HS-27A (cell line): ENCODE data around the gene BLTP3B.
A peak's percentile ranks its signal among the peaks of the same experiment; 100 is the strongest.
"Not testable (repeated sequence)": the region's sequence is repeated elsewhere in the genome, so short reads cannot be mapped to it uniquely, and the experiment has no call there.

Experiments
- DNase-seq: peaks from one replicate; pipeline ENCODE4 v3.0.0-alpha.2; 2012; ENCODE audit warnings: low read depth, missing footprints

BLTP3B gene, protein sequence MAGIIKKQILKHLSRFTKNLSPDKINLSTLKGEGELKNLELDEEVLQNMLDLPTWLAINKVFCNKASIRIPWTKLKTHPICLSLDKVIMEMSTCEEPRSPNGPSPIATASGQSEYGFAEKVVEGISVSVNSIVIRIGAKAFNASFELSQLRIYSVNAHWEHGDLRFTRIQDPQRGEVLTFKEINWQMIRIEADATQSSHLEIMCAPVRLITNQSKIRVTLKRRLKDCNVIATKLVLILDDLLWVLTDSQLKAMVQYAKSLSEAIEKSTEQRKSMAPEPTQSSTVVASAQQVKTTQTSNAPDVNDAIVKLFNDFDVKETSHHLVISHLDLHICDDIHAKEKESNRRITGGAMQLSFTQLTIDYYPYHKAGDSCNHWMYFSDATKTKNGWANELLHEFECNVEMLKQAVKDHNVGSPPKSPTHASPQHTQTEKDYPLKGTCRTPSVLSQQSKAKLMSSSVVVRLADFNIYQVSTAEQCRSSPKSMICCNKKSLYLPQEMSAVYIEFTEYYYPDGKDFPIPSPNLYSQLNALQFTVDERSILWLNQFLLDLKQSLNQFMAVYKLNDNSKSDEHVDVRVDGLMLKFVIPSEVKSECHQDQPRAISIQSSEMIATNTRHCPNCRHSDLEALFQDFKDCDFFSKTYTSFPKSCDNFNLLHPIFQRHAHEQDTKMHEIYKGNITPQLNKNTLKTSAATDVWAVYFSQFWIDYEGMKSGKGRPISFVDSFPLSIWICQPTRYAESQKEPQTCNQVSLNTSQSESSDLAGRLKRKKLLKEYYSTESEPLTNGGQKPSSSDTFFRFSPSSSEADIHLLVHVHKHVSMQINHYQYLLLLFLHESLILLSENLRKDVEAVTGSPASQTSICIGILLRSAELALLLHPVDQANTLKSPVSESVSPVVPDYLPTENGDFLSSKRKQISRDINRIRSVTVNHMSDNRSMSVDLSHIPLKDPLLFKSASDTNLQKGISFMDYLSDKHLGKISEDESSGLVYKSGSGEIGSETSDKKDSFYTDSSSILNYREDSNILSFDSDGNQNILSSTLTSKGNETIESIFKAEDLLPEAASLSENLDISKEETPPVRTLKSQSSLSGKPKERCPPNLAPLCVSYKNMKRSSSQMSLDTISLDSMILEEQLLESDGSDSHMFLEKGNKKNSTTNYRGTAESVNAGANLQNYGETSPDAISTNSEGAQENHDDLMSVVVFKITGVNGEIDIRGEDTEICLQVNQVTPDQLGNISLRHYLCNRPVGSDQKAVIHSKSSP (N-terminal part only)

DNA sequence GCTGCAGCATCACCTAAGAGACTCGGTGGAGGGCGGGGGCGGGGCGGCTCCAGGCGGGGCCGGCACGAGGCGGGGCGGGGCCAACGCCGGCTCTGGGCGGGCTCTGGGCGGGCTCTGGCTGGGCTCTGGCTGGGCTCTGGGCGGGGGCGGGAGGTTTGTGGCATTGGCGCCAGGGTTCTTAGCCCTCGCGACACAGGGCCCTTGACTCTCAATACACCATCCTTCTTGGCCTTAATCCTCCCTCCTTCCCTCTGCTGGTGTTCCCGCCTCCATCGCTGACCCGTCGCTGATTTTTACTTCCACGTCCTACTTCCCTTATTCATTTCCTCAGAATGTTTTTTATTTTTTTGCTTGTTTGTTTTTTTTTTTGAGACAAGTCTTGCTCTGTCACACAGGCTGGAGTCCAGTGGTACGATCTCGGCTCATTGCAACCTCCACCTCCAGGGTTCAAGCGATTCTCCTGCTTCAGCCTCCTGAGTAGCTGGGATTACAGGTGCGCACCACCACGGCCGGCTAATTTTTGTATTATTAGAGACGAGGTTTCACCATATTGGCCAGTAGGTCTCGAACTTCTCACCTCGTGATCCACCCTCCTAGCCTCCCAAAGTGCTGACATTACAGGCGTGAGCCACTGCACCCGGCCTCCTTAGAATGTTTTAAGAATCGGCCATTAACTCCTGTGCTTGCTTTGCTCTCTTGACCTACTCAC lies at the start of gene BLTP3B:
BLTP3B (minus strand) TSS at position 24 of the 709 bp plus-strand sequence. CDS start 239 bp downstream, outside the sequence.
- DNase-seq, result peak; percentile 38

DNA sequence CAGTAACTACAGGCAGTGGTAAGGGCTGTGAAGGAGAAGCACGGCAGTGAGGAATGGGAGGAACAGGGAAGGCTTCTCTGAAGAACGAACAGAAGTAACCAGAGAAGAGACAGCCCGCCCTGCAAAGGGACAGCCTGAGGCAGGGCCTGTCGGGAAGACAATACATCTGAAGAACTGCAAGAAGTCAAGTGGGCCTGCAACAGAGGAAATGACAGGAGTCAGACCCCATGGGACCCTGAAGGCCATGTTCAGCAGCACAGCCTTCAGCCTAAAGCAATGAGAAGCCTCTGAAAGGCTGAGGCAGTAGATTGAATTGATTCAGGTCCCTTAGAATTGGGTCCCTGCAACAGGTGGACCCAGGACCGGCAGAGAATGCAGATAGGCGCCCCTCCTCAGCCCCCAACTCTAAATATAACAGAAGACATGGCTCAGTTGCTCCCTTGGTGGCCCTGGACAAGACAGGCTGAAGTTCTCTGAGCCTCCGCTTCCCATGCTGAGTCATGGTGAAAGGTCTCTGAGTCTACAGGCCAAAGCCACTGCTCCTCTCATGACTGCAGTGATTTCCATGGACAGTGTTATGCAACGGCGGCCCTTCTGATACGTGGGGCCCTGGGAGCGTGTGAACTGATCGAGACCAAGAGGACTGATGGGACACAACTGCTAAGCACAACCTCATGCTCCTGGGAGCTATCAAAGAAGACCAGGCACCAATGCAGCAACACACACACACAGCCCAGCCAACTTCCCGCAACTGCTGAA lies 47.1 kb upstream of the BLTP3B start:
- no peak for DNase-seq

DNA sequence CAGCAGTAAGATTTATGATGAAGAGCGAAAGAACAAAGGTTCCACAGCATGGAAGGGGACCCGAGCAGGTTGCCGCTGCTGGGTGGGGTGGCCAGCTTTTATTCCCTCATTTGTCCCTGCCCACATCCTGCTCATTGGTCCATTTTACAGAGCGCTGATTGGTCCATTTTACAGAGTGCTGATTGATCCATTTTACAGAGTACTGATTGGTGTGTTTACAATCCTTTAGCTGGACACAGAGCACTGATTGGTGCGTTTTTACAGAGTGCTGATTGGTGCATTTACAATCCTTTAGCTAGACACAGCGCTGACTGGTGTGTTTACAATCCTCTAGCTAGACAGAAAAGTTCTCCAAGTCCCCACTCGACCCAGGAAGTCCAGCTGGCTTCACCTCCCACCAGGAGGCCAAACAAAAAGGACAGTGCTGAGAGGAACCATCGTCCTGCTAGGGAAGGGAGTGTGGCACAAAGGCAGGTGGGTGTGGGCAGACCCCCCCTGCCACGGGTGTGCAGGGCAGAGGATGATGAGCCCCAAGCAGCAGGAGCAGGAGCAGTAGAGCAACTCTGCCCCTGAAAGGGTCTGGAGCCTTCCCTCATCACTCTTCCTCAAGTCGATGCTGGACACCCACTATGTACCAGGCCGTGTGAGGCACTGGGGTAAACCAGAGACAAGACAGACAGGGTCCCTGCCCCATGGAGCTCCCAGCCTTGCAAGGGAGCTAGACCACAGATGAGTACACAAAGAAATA lies 46.4 kb upstream of the BLTP3B start:
- not testable (repeated sequence) for DNase-seq

DNA sequence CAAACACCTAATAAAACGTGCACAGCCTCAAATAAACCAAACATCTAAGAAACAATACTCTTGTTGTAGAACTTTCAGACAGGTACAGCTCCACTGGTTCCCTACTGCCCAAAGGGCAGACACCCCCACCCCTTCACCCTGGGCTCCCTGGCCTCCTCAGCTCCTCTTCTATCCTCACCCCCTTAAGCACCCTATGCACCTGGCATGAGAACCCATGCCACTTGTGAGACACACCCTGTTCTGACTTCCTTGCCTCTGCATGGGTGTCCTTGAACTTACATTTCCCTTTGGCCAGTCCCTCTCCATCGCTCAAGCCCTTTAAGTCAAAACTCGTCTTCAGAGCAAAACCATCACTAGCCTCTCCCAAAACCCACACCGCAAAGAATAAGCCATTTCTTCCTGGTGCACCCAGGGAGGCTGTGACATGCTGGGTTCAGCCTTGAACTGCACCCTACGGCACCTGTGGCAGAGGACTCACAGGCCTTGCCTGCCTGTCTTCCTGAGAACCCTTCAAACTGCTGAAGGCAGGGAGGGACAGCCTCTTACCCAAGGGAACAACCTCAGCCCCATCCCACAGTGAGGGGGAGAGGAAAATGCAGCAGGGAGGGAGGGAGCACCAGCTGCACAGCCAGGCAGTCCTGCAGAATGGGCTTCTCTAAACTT lies 45.3 kb upstream of the BLTP3B start:
- DNase-seq, result no peak

DNA sequence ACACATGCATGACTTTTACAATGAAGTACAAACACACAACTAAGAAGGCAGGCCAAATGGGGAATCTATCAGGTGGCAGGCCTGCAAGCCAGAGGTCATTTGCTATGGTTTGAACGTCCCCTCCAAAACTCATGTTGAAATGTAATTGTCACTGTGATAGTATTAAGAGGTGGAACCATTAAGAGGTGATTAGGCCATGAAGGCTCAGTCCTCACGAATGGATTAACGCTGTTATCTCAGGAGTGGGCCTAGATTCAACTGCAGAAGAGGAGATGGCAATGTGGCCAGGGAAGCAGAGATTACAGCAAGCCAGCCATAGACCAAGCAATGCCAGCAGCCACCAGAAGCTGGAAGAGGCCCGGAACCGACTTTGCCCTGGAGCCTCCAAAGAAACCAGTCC lies 44.4 kb upstream of the BLTP3B start:
- no peak for DNase-seq

DNA sequence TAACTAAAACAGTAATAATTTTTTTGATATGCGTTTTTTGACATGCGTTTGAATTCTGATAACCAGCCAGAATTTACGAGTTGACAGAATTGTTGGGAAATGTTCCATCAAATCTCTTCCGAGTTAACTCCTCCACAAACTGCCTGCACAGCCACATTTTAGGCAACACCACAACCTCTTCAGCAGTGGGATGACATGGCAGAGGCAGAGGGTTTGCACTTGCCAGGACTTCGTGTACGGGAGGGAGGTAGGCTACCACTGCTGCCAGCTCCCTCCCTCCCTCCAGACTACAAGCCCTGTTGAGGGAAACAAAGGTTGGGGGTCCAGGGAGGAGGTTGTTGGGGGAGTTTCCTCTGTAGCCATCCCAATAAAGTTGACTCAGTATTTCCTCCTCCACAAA lies 43.4 kb upstream of the BLTP3B start:
- no peak for DNase-seq

DNA sequence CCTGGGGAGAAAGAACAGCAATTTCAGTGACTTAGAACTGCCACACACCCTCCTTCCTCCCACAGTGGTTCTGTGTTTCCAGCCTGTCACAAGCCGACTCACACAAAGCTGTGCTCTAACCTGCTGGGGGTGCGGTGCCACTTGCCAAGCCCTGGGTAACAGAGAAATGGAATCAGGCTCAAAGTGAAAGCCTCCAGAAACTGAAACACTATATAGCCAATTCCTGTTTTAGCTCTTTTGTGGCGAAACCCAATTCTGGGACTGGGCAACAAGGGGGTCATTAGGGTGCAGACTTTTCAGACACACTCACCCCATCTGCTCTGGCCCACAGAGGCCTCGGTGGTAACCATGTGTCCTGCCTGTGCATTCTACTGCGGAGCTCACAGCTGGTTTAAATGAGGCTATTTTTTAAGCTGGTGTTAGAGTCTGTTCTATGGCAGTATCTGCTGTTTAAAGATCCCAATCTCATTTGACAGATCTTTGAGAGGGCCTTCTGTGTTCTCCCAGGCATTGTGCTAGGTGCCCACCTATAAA lies 42.8 kb upstream of the BLTP3B start:
- DNase-seq, result no peak

DNA sequence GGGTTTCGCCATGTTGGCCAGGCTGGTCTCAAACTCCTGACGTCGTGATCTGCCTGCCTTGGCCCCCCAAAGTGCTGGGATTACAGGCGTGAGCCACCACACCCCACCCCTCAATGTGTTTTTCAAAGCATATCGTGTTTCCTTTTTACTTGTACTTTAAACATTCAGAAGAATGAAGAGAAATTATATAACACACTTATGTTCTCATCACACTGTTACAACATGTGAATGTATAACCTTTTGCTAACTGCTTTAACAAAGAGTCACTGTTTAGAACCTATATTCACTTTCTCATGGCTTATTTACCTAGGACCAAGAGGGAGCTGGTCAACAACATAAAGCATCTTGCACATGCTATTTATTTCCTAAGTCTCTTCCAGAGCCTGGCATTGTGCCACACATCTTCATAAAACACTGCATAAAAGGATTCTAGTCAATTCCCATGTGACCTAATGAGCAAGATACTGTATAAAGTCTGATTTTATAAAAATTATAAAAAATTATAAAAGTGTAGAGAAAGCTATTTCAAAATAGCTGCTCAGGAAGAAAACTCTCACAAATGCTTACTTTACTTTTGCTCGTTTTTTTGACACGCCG lies 42.0 kb upstream of the BLTP3B start:
- DNase-seq, result no peak

DNA sequence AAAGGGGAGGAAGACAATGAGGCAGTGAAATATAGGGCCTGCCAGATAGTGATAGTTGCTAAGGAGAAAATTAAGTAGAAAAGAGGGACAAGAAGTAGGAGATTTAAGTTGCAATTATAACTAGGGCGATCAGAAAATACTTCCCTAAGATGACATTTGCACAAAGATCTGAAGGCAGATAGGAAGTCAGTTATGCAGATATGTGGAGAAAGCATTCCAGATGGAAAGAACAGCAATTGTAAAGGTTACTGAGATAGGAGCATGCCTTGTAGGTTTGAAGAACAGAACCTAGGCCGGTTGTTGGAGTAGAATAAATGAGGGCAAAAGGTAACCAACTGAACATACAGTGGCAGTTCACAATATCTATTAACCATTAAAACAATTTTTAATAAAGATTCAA lies 36.6 kb upstream of the BLTP3B start:
- no peak for DNase-seq

DNA sequence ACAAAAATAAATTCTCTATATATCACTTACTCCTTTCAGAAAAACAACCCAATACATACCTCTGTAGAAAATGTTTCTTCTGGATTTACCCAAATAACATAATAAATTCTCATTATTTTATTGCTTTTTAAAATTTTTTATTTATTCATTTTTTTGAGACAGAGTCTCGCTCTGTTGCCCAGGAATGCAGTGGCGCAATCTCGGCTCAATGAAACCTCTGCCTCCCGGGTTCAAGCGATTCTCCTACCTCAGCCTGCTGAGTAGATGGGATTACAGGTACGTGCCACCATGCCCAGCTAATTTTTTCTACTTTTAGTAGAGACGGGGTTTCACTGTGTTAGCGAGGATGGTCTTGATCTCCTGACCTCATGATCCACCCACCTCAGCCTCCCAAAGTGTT lies 33.8 kb upstream of the BLTP3B start:
- DNase-seq, result not testable (repeated sequence)

DNA sequence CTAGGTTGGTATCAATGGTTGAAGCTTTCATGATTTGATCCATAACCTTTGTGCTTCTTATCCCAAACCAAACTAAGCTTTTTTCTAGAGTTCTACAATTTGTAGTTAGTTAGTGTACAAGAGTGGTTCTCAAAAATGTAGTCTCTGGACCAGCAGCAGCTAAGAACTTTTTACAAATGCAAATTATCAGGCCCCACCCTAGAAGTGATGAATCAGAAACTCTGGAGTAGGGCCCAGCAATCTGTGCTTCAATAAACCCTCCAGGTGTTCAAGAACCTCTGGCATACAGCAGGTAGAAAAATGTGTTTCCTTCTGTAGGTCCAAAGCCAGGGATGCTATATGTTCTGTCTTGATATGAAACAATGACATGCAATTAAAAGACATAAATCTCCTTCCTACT lies 31.8 kb upstream of the BLTP3B start:
- no peak for DNase-seq

DNA sequence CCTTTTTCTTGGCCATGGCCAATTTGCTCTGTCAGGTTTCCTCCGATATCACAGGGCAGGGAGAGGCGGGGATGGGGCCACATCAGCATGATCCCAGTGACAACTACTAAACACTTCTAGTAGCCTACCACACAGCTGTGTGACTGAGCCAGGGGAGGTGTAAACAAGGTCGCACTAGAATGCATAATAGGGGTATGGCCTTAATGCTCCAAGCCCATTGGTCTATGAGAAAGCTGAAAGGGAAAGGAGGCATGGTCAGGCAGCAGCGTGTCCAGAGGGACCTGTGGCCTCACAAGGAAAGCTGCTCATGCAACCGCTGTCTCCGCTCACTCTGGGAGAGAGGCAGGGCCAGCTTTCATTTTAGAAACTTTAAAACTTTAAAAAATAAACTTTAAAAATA lies 30.4 kb upstream of the BLTP3B start:
- no peak for DNase-seq

DNA sequence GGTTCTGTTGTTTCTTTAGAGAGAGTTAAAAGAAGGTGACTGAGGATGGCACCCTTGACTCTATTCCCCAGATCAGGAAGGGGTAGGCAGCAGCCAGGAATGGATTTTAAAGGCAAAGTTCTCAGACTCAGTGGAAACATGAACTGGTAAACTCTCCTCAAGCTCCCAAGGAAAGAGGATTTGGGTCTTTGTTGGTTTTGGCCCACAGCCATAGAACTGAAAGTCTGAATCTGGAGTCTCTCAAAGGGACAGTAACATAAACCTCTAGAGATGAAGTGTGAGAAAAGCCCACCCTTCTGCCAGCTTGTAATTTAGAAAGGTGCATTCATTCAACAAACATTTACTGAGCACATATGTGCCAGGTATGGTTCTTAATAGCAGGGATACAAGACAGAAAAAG lies 28.6 kb upstream of the BLTP3B start:
- no peak for DNase-seq

DNA sequence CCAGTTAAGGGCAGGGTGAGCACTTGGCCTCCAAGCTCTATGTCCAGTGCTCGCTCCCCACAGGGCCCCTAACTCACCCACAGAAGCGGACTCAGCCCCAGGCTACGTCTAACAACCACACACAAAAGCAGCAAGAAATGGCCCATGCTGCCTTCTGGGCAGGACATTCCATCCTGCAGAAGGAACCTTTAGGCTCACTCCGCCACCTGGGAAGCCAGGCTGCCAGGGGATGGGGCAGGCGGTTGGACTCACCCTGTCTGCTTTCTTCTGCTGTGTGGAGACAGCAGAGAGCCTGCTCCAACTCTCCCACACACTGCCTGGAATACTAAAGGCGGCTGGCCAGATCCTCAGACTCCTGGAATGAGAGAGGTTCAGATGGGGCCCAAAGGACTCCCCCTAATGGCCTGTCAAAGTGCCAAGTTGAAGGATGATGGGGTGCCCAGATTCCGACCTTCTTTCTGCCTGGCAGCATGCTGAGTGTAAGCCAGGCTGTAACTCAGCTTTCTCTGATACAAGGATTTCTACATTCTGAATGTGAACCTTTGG lies 27.7 kb upstream of the BLTP3B start:
- no peak for DNase-seq

DNA sequence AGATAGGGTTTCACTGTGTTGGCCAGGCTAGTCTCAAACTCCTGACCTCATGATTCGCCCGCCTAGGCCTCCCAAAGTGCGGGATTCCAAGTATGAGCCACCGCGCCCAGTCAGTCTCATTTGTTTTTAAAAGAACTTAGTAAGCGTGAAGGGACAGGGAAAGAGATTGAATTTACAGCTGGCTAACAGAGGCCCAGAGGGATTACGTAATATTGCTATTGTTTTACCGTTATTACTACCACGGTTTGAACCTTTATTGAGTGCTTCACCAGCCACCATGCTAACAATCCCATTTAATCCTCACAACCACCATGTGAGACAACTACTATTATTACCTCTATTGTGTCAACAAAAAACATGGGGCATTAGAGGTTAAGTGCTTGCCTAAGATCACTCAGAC lies 26.7 kb upstream of the BLTP3B start:
- no peak for DNase-seq

DNA sequence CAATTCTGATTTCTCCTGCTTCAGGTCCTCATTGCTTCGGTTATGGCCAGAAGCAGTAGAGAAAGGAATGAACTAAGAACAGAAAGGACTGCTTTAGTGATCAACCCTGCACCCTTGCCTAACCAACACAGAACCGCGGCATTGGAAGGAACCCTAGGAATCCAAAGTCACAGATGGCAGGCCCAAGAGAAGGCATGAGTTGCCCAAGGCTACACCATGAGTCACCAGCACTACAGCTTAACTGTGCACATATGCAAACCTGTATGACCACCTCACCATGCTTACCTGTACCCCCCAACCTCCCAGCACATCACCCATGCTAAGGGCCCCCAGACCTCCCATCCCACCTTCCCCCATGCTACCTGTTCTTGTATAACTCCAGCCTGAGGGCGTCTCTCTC lies 25.9 kb upstream of the BLTP3B start:
- DNase-seq, result no peak

DNA sequence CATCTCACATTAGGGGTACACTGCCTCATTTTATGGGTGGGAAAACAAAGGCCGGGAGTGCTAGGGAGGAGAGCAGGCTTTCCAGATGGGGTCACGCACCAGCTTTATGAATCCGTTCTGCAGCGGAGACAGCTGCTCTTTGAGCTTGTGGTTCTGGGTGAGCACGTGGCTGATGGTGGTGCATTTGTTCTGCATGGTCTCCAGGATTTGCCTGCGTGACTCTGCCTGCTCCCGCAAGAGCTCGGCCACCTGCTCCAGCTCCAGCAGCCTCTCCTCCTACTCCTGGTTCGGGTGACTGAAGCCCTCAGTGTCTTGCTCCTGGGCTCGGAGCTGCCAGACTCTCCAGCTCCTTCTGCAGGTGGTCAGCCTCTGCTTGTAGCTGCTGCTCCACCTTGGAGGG lies 23.6 kb upstream of the BLTP3B start:
- DNase-seq, result no peak

DNA sequence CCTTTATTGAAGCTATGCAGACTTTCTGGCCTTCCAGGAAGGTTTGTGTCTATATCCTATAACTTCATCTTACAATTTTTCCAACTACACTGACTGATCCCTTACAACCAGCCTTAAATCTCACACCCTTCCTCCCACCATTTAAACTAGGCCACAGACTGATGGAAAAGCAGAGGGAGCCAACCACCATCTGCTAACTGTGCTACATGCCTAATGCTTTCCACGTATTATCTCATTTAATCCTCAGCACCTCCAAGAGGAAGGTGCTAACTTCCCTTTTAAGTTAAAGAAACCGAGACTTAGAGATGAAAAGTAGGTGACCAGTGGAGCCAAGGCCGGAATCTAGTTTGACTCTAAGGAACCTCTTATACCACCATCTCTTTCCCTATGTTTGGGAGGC lies 22.7 kb upstream of the BLTP3B start:
- no peak for DNase-seq
